Right lobe of liver (tissue), 6 donors: Measurements from ENCODE around the gene TMEM154. TPM values are rescaled to one million over a fixed set of nuclear protein-coding genes. Genes with fewer than 3 reads are reported as not detected.

ENCODE experiments used
- ATAC-seq, 4 donors: fragments of 200-7000 bp; cut with Tn5 transposase; one replicate each; pipeline ENCODE4 v1.9.1; 2020; ENCODE audit warnings: mild to moderate bottlenecking in 4 of 4, moderate library complexity in 4 of 4
- DNase-seq, 3 donors: peaks; one replicate each; pipeline ENCODE4 v3.0.0-alpha.2; 2020
- H3K27ac ChIP-seq, 3 donors: fragments of 200-600 bp; one replicate each; pipeline ENCODE4 v1.8.0; 2022
- H3K27me3 ChIP-seq, 2 donors: fragments of 200-600 bp; one replicate each; pipeline ENCODE4 v1.8.0; 2022
- H3K36me3 ChIP-seq, 4 donors: fragments of 200-600 bp; sonication (generic) in 1 of 4; one replicate each; pipeline versions ENCODE4 v1.5.1 to v1.8.0; 2017 to 2022; ENCODE audit warnings: control low read depth in 1 of 4
- H3K4me1 ChIP-seq, 4 donors: fragments of 200-600 bp; sonication (generic) in 1 of 4; one replicate each; pipeline versions ENCODE4 v1.5.1 to v1.8.0; 2017 to 2022; ENCODE audit warnings: control low read depth in 1 of 4
- H3K4me3 ChIP-seq, 3 donors: fragments of 200-600 bp; one replicate each; pipeline ENCODE4 v1.8.0; 2022
- H3K9me3 ChIP-seq, 4 donors: fragments of 200-600 bp; sonication (generic) in 1 of 4; one replicate each; pipeline versions ENCODE4 v1.5.1 to v1.8.0; 2017 to 2022; ENCODE audit warnings: control low read depth in 1 of 4
- CTCF ChIP-seq, 4 donors: fragments of 200-600 bp in 3 of 4; fragments of 450-650 bp in 1 of 4; IDR thresholded peaks; one replicate each; pipeline versions ENCODE4 v1.5.1 to v1.8.0; 2016 to 2022; ENCODE audit warnings: antibody characterized with exemption in 4 of 4, mild to moderate bottlenecking in 2 of 4
- POLR2A ChIP-seq: fragments of 450-650 bp; IDR thresholded peaks from one replicate; pipeline ENCODE4 v1.6.1; 2017; ENCODE audit warnings: antibody characterized with exemption, mild to moderate bottlenecking
- WGBS: methylation state at CpG from one replicate; pipeline ENCODE4 v1.1.6; 2018; ENCODE audit warnings: low coverage, low lambda C conversion rate; ENCODE audit not compliant: insufficient coverage; ENCODE audit errors: missing lambda C conversion rate; 5-methylcytosine and 5-hydroxymethylcytosine counted together
- intact Hi-C, 2 donors: fragments of 100-400 bp; cut with DNase I; formaldehyde crosslinking; loops; one replicate each; pipeline versions ENCODE4 v1.11.2 to v1.14.1; 2022
- total RNA-seq, 6 experiments: library from RNA; depleted of rRNA in 2 of 6; stranded (reverse); fragments of >200 nt in 2 of 6; fragmentation: NEBNext Ultra II Directional in 3 of 6; extraction: Animal tissue kit (Norgen Biotek cat#: 25700) in 3 of 6; gene quantifications; one replicate each; pipeline versions ENCODE4 v1.1.0 to v1.2.4, GENCODE V29; 2016 to 2023
- donor health status: DM: no; HTN: yes; CAD: no.
- donor health status: DM: no; HTN: no; CAD: no.
- donor health status: DM: no; HTN: no; CAD: no.
- donor health status: DM: no; HTN: yes; CAD: no.
- donor health status: DM: no; HTN: yes; CAD: no.

The TMEM154 gene
- total RNA-seq, 6 experiments from 2014 or later = 0.64 to 6.7 (median 2.9) TPM

- DNase-seq (no peak), ATAC-seq (no peak)
- no peaks in the 10 kb centered on the region for H3K9me3 ChIP-seq
- H3K27me3 ChIP-seq = no peaks in the 10 kb centered on the region
- no peaks in the 10 kb centered on the region for H3K36me3 ChIP-seq
- no peak overlapping the region for H3K27ac ChIP-seq
- H3K4me1 ChIP-seq = no peaks in the 10 kb centered on the region
- no CpG with 5 or more reads among the region's 1 CpG for WGBS
- intact Hi-C loops = no loop called here
- H3K4me3 ChIP-seq = no peak overlapping the region
- TF ChIP-seq CTCF (IDR thresholded peaks at IDR 0.05) (no peak), POLR2A (no peak)
Observed at GRCh38 chr4:152691761-152692160, 12.0 kb upstream of the TMEM154 start.

- Histone ChIP-seq H3K4me3 (no peak overlapping the region), H3K27me3 (no peaks in the 10 kb centered on the region), H3K9me3 (no peaks in the 10 kb centered on the region), H3K36me3 (no peaks in the 10 kb centered on the region), H3K4me1 (no peaks in the 10 kb centered on the region), H3K27ac (no peak overlapping the region)
- 67% methylated on average over 4 of the region's 4 CpGs for WGBS
- no peak for DNase-seq
- no peak for TF ChIP-seq CTCF (IDR thresholded peaks at IDR 0.05)
- TF ChIP-seq POLR2A = no peak
- intact Hi-C loops = no loop called here
- ATAC-seq = no peak
Observed at GRCh38 chr4:152690706-152691651, 11.2 kb upstream of the TMEM154 start.

- 62% methylated on average over 5 of the region's 7 CpGs for WGBS
- no peaks in the 10 kb centered on the region for H3K27me3 ChIP-seq
- no peak overlapping the region for H3K4me3 ChIP-seq
- H3K36me3 ChIP-seq = no peaks in the 10 kb centered on the region
- H3K9me3 ChIP-seq = no peaks in the 10 kb centered on the region
- no peak for TF ChIP-seq CTCF (IDR thresholded peaks at IDR 0.05)
- no peak for TF ChIP-seq POLR2A
- DNase-seq (no peak), ATAC-seq (no peak)
- intact Hi-C loops = no loop called here
- H3K4me1 ChIP-seq = no peaks in the 10 kb centered on the region
- H3K27ac ChIP-seq = no peak overlapping the region
Observed at GRCh38 chr4:152689615-152690501, 10.1 kb upstream of the TMEM154 start.

GRCh38 chr4:152687974-152688599 lies 8.3 kb upstream of the TMEM154 start:
- no peak overlapping the region for H3K4me3 ChIP-seq
- WGBS = 89% methylated on average over 2 of the region's 2 CpGs
- no peaks in the 10 kb centered on the region for H3K4me1 ChIP-seq
- DNase-seq (no peak), ATAC-seq (no peak)
- no peaks in the 10 kb centered on the region for H3K36me3 ChIP-seq
- no peak overlapping the region for H3K27ac ChIP-seq
- H3K9me3 ChIP-seq = no peaks in the 10 kb centered on the region
- H3K27me3 ChIP-seq = no peaks in the 10 kb centered on the region
- TF ChIP-seq POLR2A (no peak), CTCF (IDR thresholded peaks at IDR 0.05) (no peak)
- intact Hi-C loops = no loop called here
